ENCODE data around the gene KAZN.

Gene KAZN

DNA sequence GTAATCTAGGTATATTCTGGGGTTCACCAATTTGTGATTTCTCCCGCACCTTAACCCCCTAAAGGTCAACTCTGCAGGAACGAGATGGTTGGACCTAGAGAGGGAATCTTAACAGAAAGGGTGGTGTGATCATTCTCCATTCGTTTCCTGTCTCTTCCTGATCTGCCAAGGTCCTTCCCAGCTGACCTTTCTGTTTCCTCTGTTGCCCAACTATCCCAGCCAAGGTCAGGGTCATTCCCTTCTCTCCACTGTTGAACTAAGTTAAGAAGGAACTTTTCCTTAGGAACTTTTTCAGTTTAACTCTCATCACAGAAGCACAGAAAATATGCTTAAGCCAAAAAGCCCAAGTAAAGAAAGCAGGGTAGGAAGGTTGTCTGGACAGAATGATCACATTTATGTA is 49.3 kb downstream of the KAZN start:
- no peak for DNase-seq (ENCODE audit: low spot score)

DNA sequence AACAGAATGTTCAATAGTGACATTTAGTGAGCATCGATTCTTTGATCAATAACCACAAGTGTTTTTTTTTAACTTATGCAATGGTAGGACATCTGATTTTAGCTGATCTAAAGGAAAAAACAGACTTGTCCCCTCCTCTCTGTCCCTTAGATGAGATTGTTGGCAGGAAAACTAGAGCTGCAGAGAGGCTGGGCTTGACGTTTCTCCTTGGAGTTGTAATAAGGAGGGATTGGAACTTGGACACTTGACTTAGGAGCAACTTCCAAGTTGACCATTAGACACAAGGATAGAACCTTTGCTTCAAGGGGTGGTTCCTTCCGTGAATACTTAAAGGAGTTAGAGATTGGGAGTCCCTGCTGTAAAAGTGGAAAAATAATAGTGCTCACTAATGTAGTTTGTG is 49.9 kb downstream of the KAZN start:
- DNase-seq (ENCODE audit: low spot score), result no peak

GRCh38 chr1:14648896-14649855 is 50.7 kb downstream of the KAZN start:
- no peak for DNase-seq (ENCODE audit: low spot score)

- DNase-seq (ENCODE audit: low spot score), result no peak
These were observed 51.5 kb downstream of the KAZN start for GRCh38 chr1:14649976-14650375.

DNA sequence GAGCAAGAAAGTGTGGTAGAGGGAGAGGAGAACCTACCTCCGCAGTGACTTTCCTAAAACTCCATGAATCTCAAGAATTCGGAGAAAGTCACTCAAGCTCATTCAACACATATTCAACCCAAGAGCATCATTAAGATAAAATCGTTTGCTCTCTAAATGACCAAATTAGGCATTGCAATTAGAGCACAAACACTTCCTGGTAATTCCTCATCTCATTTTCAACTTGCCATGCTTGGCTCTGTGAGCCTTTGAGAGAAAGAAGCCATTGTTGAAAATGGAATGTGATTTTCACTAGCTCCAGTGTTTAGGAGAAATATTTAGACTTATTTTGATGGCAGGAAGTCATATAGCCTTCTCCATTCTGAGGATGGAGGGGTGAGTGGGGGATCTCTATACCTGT is 52.5 kb downstream of the KAZN start:
- no peak for DNase-seq (ENCODE audit: low spot score)

- no peak for DNase-seq (ENCODE audit: low spot score)
These were observed 54.4 kb downstream of the KAZN start for GRCh38 chr1:14652840-14653239.

DNA sequence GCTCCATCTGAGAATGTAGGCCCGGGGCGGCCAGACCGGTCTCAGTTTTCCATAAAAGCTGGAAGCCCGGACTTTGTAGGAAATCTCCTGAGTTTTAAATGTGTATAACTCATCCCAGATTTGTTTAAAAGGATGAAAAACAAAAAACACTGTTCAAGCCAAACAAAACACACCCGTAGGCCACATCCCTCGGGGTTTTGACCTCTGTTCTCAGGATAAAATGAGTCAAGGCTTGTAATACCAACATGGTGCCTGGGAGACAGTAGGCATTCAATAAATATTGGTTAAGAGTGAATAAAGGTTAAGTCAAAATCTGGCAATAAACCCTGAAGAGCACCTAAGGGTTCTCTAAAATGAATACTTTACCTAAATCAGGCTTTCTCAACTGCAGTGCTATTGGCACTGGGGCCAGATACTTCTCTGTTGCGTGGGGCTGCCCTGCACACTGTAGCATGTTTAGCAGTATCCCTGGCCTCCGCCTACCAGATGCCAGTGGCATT is 55.0 kb downstream of the KAZN start:
- no peak for DNase-seq (ENCODE audit: low spot score)

GRCh38 chr1:14654554-14654953 is 56.1 kb downstream of the KAZN start:
- DNase-seq (ENCODE audit: low spot score), result no peak

DNA sequence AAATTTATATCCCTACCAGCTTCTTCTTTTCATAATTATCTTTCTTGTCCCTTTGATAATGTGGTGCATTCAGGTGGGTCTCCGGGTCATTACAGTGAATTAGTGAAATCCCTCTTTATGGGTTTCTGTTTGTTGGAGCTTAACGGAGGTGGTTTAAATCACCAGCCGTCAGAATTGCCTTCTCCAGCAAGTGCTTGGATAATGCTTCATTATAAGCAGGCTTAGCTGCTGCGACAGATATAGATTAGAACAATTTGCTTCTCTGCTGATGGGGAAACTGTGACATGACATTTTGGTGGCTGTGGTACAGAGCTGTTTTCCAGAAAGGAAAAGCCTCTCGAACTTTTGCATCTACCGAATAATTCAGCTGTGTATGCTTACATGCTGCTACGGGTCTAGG is 56.9 kb downstream of the KAZN start:
- DNase-seq (ENCODE audit: low spot score), result no peak

DNA sequence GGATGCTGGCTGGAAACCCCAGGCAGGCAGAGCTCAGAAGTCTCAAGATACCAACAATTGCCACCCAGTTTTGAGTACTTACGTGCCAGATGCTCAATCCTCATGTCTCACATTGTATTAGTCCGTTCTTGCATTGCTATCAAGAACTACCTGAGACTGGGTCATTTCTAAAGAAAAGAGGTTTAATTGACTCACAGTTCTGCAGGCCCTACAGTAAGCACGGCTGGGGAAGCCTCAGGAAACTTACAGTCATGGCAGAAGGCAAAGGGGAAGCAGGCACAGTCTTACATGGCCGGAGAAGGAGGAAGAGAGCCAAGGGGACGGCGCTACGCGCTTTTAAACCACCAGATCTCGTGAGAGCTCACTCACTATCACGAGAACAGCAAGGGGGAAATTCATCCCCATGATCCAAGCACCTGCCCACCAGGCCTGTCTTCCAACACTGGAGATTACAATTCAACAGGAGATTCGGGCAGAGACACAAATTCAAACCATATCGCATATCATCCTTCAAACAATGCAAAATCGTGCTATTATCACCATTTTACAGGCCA is 58.0 kb downstream of the KAZN start:
- DNase-seq (ENCODE audit: low spot score), result no peak

- no peak for DNase-seq (ENCODE audit: low spot score)
These were observed 60.2 kb downstream of the KAZN start for GRCh38 chr1:14658642-14659041.

- no peak for DNase-seq (ENCODE audit: low spot score)
These were observed 61.4 kb downstream of the KAZN start for GRCh38 chr1:14659913-14660312.

GRCh38 chr1:14660801-14661200 is 62.3 kb downstream of the KAZN start:
- no peak for DNase-seq (ENCODE audit: low spot score)

DNA sequence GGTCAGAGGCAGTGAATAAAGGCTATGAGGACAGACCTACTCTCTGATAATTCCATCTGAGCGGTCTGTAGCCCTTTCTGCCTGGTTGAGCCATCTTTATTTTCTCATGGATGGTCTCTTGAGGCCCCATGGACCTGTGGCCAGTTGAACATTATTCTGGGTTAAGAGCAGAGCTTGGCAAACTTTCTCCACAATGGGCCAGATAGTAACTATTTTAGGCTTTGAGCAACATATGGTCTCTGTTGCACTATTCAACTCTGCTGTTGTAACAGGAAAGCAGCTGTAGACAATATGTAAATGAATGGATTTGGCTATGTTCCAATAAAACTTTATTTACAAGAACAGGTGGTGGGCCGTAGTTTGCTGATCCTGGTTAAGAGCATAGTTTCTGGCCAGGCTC is 62.7 kb downstream of the KAZN start:
- no peak for DNase-seq (ENCODE audit: low spot score)

- no peak for DNase-seq (ENCODE audit: low spot score)
These were observed 63.6 kb downstream of the KAZN start for GRCh38 chr1:14662116-14662515.

DNA sequence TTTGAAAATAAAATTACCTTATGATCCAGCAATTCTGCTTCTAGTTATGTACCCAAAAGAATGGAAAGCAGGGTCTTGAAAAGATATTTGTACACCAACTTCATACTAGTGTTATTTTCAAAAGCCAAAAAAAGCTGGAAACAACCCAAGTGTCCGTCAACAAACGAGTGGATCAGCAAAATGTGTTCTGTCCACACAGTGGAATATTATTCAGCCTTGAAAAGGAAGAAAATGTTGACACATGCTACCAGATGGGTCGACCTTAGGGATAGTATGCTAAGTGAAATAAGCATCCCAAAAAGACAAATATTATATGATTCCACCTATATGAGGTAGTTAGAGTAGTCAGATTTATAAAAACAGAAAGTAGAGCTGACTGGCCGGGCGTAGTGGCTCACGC is 65.3 kb downstream of the KAZN start:
- no peak for DNase-seq (ENCODE audit: low spot score)

DNA sequence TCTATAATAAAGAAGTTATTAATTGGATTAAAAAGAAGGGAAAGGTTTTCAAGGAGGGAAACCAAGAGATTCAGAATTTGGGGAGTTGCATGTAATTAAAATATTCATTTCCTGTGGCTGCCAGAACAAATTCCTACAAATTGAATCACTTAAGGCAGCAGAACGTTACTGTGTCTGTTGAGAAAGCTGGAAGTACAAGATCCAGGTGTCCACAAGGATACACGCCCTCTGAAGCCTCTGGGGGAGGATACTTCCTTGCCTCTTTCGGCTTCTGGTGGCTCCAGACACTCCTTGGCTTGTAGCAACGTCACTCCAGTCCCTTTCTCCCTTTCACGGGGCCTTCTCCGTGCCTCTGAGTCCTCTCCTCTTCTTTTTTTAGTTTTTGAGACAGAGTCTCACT is 67.9 kb downstream of the KAZN start:
- no peak for DNase-seq (ENCODE audit: low spot score)

DNA sequence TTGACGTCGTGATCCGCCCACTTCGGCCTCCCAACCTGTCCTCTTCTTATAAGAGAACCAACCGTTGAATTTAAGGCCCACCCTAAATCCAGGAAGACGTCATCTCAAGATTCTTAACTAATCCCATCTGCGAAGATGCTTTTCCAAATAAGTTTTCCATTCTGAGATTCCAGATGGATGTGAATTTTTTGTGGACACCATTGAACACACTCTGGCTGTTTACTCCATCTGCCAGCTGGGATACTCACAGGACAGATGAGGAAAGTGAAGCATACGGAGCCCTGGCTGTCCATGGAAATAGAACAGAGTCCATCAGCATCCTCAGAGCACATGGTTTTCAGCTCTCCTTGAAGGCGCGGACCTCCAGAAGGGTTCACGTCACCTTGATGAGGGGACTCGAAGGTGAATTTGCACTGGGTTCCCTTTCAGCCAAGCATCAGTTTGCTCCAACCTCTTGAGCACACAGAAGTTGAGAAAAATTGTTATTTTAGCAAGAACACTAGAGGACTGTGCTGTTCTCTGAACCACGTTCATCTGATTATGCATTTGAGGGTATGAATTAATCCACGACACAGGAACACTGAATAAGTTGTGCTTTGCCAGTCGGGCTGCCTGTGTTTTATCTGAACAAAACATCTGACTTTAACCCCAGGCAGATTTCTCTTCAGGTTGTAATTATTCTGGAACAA is 68.6 kb downstream of the KAZN start:
- DNase-seq (ENCODE audit: low spot score), result no peak

GRCh38 chr1:14667651-14667984 is 69.1 kb downstream of the KAZN start:
- no peak for DNase-seq (ENCODE audit: low spot score)

- DNase-seq (ENCODE audit: low spot score), result no peak
These were observed 70.1 kb downstream of the KAZN start for GRCh38 chr1:14668538-14668937.

DNA sequence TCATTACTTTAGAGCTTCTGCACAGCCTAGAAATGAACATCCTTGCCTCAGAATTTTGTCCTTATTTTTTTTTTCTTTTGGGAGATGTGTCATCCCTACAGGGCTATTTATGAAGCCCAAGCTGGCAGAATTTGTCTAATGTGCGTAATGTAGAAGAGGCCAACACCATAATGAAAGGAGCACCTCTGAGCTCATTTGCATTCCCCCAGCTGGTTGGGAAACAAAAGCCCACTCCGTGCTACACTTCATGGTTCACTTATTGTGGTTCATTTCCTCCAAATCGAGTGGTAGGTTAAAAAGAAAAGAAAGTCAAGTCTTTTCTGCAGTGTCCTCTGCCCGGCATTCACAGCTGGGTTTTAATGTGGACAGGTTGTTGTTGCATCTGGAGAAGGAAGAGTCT is 73.5 kb downstream of the KAZN start:
- DNase-seq (ENCODE audit: low spot score), result no peak

DNA sequence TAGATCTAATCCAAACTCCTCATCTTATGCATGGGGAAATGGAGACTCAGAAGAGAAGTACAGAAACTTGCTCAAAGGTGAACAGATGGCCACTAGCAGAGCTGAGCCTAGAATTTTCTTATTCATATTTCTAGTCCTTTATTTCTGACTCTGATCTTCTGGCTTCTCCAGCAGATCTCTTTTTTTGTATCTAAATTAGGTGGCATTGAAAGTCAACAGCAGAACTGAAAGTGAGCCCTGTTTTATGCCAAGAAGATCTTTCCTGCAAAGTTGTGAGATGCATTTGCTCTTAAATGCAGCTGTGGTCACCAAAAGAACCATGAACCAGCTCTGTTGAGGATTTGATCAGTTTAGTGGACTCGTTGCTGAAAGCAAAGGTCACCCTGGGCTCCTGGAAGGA is 75.5 kb downstream of the KAZN start:
- DNase-seq (ENCODE audit: low spot score), result no peak

DNA sequence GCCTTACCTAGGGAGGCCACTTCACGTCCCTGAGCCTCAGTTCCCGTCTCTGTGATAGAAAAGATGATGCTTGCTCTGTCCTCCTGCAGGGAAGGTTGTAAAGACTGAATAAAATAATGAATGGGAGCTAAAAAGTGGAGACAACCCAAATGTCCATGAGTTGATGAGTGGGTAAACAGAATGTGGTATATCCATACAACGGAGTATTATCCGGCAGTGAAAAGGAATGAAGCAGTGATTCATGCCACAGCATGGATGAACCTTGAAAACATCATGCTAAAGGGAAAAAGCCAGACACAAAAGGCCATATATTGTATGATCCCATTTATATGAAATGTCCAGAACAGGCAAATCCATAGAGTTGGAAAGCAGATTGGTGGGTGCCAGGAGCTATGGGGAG is 77.9 kb downstream of the KAZN start:
- DNase-seq (ENCODE audit: low spot score), result no peak
